DMS53 treated with DMSO at 0.1 percent for 48 hours (cell line): Measurements from ENCODE around the gene PLS1.
A peak's percentile ranks its signal among the peaks of the same experiment; 100 is the strongest.

ENCODE experiments used
- DNase-seq: peaks from one replicate; lab custom pipeline; 2025; ENCODE audit not compliant: unreplicated experiment; lab: John Stamatoyannopoulos, UW

The PLS1 gene

DNA sequence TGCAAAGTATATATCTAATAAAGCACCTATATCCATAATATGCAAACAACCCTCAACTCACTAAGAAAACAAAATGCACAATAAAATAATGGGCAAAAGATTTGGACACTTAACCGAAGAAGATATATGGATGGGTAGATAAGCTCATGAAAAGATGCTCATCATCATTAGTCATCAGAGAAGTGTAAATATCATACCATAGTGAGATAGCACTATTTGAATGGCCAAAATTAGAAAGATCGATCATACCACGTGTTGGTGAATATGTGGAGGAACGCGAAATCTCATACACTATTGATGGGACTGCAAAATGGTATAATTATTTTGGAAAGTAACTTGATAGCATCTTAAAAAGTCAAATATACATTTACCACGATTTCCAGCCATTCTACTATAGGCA lies 40.5 kb downstream of the PLS1 start:
- no peak for DNase-seq

GRCh38 chr3:142638291-142638690 lies 42.1 kb downstream of the PLS1 start:
- DNase-seq = no peak

DNA sequence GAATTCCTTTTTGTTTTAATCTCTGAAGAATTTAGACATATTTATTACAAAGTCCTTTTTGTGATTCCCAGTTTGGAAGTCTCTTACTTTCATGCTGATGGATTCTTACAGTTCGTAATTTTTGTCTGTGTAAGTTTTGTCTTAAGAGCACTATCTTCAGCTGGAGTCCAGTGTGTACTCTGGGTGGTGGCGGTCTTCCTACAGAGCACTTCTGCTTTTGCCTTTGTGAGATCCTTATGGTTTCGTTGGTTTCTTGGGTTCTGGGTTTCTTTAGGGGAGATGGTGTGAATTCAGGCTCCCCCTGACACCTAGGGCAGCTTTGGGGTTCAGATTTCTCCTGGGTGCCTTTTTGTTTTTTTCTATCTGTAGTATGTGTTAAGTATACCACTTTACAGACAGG lies 45.3 kb downstream of the PLS1 start:
- no peak for DNase-seq

GRCh38 chr3:142642956-142643355 lies 46.8 kb downstream of the PLS1 start:
- no peak for DNase-seq

GRCh38 chr3:142644502-142644901 lies 48.3 kb downstream of the PLS1 start:
- no peak for DNase-seq

GRCh38 chr3:142645236-142645793 lies 49.1 kb downstream of the PLS1 start:
- peak; percentile 40 for DNase-seq

DNA sequence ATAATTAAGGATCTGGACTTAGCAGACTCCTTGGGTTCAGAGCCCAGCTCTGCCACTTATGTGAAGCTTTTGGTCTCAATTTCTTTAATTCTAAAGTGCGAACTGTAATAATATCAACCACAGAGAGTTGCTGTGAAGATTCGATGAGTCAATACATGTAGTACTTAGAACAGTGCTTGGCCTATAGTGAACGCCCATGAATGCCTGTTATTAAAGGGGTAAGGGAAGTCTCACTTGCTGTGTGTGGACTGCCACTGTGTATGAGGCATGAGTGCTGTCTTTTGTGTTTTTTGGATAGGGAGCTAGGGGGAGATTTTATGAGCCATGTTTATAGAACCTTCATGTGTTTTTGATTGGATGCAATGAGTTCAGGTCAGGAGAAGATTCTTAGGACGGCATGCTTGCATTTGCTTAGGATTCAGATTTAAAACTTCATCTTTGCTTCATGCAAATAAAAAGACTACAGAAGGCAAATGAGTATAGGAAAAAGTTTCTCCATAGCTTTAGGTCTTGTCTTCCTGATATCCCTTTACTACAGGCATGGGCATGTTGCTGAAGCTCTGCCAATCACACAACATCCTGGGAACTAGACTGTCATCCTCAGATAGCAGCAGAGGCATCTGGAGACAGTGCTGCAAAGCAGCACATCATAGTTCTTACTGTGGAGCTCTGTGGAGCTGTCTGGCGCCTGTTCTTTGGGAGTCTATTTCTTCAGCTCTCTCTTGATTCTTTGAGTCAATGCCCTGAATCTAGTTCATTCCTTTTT lies 50.0 kb downstream of the PLS1 start:
- no peak for DNase-seq

GRCh38 chr3:142647856-142648255 lies 51.7 kb downstream of the PLS1 start:
- DNase-seq = peak; percentile 2

- no peak for DNase-seq
These were observed 52.8 kb downstream of the PLS1 start for GRCh38 chr3:142648950-142649349.

DNA sequence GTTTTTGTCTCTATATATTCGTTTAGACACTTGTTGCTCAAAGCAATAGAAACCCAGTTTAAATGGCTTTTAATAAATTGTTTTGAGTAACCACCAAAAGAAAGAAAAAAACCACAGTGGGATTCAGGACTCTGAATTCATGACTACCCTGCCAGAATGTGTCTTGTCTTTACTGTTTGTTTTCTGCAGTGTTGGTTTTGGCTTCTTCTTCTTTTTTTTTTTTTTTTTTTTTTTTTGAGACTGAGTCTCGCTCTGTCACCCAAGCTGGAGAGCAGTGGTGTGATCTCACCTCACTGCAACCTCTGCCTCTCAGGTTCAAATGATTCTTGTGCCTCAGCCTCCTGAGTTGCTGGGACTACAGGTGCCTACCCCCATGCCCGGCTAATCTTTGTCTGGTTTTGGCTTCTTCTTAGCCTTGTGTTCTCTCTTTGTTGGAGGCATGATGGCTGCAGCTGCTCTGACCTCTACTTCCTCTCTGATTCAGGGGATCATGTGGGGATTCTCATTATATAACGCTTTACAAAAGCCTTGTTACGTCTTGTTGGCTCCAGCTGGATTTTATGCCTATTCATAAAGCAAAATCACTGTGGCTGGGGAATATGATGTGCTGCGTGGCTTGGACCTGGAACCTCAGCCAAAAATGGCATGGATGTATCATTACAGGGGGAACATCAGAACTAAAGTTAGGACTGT lies 54.0 kb downstream of the PLS1 start:
- no peak for DNase-seq

DNA sequence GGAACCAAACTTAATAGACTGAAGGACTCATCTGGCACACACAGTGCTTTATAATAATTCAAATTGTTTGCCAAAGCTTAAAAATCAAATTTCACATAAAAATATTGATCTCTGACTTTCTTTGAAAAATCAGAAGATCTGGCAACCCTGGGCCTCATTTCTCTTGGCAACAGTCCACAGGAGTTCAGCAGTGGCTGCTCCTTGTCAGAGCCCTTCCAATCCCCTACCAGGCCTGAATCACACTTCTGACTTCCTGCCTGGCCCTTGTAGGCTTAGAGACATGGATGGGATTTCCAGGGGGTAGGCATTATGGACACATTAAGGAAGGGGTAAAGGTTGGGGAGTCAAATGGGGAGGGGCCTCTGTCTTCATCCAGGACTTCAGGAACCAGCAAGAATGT lies 55.5 kb downstream of the PLS1 start:
- no peak for DNase-seq

DNA sequence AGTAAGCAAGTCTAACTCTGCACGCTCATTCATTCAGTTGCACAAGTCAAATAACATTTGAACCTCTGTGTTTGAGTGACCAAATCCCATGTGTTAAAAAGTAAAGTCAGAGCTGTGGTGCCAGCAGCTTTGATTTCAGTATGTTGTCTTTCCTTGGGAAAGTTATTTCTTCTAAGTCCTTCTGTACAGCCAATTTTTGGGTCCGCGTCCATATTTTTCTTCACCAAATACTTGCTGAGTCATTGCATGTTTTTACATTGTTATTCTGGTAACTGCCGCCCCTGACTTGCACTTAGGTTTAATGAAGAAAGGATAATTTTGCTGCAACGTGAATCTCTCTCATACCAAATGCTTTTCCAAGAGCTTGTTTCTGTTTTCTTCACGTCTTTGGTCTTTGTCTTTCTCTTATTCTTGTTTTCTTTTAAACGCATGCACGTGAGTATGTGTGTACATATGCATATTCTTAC lies 56.7 kb downstream of the PLS1 start:
- no peak for DNase-seq

DNA sequence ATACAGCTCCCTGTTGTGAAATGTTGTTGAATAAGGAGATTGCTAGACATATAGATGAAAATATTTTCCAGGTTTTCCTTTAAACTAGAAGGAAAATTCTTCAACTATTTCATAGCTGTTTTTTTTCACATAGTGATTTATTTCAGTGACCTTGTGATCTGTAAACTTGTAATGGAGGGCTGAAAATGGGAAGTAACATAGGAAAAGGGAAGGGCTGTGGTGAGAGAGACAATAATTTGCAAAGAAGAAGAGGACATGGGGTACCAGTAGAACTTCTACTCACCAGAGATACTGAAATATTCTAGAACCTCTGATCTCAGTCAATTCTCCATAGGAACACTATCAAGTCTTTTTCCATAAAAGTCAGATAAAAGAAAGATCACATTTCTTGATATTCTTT lies 60.4 kb downstream of the PLS1 start:
- no peak for DNase-seq

DNA sequence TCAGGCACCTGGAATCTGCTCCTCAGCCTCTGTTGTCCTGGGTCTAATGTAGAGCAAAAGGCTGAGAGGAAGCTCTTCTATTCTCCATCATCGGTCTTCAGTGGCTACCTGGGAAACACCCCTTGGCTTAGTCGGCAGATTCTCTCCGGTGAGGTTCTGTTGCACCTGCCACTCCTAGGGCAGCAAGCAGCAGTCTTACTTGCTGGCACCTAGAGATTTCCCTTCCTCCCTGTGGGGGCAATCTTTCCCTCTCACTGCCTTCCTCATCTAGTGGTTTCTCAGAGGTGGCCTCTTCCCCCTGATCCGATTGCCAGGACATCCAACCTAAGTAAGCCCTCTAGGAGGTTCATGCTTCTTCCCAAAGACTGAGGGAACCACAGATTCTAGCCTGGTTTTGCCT lies 60.8 kb downstream of the PLS1 start:
- DNase-seq = peak; percentile 7

- no peak for DNase-seq
These were observed 64.2 kb downstream of the PLS1 start for GRCh38 chr3:142660383-142660782.

DNA sequence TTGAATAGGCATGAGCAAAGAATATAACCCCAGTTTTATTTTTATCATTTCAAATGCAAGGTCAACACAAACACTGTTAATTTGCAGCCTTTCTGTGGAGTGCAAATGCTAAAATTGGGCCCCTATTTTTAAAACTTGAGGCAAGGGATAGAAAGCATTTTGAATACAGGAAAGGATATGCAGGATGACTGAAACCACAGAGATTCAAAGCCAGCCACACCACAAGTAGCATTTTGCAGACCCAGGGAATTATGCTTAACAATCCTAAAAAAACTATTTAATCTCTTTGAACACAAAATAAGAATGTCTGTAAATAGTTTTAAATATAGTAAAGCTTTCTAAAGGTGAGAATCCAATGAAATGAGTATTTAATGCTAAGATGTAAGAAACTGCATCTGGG lies 64.7 kb downstream of the PLS1 start:
- no peak for DNase-seq

- DNase-seq = peak; percentile 28
These were observed 67.7 kb downstream of the PLS1 start for GRCh38 chr3:142663865-142664264.

- DNase-seq = peak; percentile 63
These were observed 68.1 kb downstream of the PLS1 start for GRCh38 chr3:142664311-142664710.

GRCh38 chr3:142664819-142665218 lies 68.6 kb downstream of the PLS1 start:
- DNase-seq = peak; percentile 21

- no peak for DNase-seq
These were observed 73.9 kb downstream of the PLS1 start for GRCh38 chr3:142670120-142670519.

DNA sequence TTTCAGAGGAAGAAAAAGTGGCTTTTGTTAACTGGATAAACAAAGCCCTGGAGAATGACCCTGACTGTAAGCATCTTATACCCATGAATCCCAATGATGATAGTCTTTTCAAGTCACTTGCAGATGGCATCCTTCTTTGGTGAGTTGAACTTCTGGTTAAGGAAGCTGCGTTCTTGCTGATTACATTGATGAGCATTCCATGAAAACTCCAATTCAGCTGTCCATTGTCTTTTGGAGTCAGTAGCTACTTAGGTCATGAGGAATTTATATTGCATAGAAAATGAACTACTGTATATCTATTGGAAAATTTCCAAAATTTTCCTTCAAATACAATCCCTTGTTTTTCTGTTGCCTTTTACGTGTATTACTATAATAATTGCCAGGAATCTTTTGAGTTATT lies 80.0 kb downstream of the PLS1 start:
- DNase-seq = no peak

DNA sequence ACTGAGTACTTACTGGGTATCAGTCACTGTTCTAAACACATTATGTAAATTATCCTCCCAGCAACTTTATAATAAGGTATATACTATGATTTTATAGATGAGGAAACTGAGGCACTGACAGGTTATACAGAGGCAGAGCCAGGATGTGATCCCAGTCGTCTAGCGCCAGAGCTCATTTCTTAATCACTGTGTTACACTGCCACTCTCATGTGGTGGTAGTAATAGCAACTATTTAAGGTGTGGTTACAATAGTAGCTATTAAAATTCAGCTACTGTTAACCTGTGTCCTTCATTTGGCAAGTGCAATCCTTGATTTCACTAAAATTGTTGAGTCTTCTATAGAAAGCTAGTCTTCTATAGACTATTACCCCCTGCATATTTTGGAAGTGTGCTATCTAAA lies 84.5 kb downstream of the PLS1 start:
- no peak for DNase-seq
